ENCODE results near the gene PRSS53. TPM values are rescaled to one million over a fixed set of nuclear protein-coding genes. Genes with fewer than 3 reads are reported as not detected.

The PRSS53 gene
- total RNA-seq, 2 experiments from 2014 or later: 5.3 to 6.8 TPM

GRCh38 chr16:31052114-31052513, 36.6 kb downstream of the PRSS53 start:
- CTCF ChIA-PET: no interaction called here
- ATAC-seq: no peak

GRCh38 chr16:31050280-31051030, 38.3 kb downstream of the PRSS53 start:
- no peak for DNase-seq
- Mint-ChIP-seq H3K9me3 (ENCODE audit: insufficient read depth) (no peaks in the 10 kb centered on the region), H3K4me1 (ENCODE audit: low read depth) (peaks cover 12% of the 10 kb centered on the region), H3K36me3 (ENCODE audit: low read depth) (peaks cover 2% of the 10 kb centered on the region), H3K27ac (no peak overlapping the region), H3K4me3 (no peak overlapping the region), H3K27me3 (ENCODE audit: low read depth) (no peaks in the 10 kb centered on the region)
- ChIA-PET CTCF (interaction anchor here (0.9 to 1.0 kb wide), 2 partner anchors 9 to 66 kb away, joined by 3 read pairs; no protein-coding TSS in a partner anchor), POLR2A (interaction anchor here (0.7 to 0.9 kb wide), 2 partner anchors 22 to 92 kb away, joined by 3 to 6 read pairs; no protein-coding TSS in a partner anchor)
- no peak for ATAC-seq

More at GRCh38 chr16:31052114-31052513, 36.6 kb downstream of the PRSS53 start:
- DNase-seq: no peak
- POLR2A ChIA-PET: interaction anchor here (0.6 kb wide), 1 partner anchor 91 kb away, joined by 3 read pairs; no protein-coding TSS in a partner anchor
- Mint-ChIP-seq H3K9me3 (ENCODE audit: insufficient read depth) (no peaks in the 10 kb centered on the region), H3K4me1 (ENCODE audit: low read depth) (peaks cover 12% of the 10 kb centered on the region), H3K36me3 (ENCODE audit: low read depth) (peaks cover 7% of the 10 kb centered on the region), H3K27ac (no peak overlapping the region), H3K4me3 (no peak overlapping the region), H3K27me3 (ENCODE audit: low read depth) (no peaks in the 10 kb centered on the region)

GRCh38 chr16:31043898-31044481, 44.8 kb downstream of the PRSS53 start:
- Mint-ChIP-seq H3K9me3 (ENCODE audit: insufficient read depth) (no peaks in the 10 kb centered on the region), H3K27ac (no peak overlapping the region), H3K36me3 (ENCODE audit: low read depth) (peaks cover 17% of the 10 kb centered on the region), H3K4me3 (no peak overlapping the region), H3K27me3 (ENCODE audit: low read depth) (no peaks in the 10 kb centered on the region), H3K4me1 (ENCODE audit: low read depth) (no peaks in the 10 kb centered on the region)
- ChIA-PET POLR2A (interaction anchor here (1.1 kb wide), 1 partner anchor 11 kb away, joined by 3 read pairs; no protein-coding TSS in a partner anchor), CTCF (no interaction called here)
- no peak for DNase-seq
- ATAC-seq: no peak

- H3K27me3 Mint-ChIP-seq (ENCODE audit: low read depth): no peaks in the 10 kb centered on the region
- H3K4me3 Mint-ChIP-seq: no peak overlapping the region
- H3K9me3 Mint-ChIP-seq (ENCODE audit: insufficient read depth): no peaks in the 10 kb centered on the region
- H3K27ac Mint-ChIP-seq: no peak overlapping the region
- POLR2A ChIA-PET: no interaction called here
- peaks cover 18% of the 10 kb centered on the region for H3K36me3 Mint-ChIP-seq (ENCODE audit: low read depth)
- ATAC-seq (no peak), DNase-seq (no peak)
- CTCF ChIA-PET: no interaction called here
- H3K4me1 Mint-ChIP-seq (ENCODE audit: low read depth): no peaks in the 10 kb centered on the region
These were observed 45.4 kb downstream of the PRSS53 start for GRCh38 chr16:31043352-31043751.

- Mint-ChIP-seq H3K4me1 (ENCODE audit: low read depth) (no peaks in the 10 kb centered on the region), H3K27ac (no peak overlapping the region), H3K9me3 (ENCODE audit: insufficient read depth) (no peaks in the 10 kb centered on the region), H3K4me3 (no peak overlapping the region), H3K36me3 (ENCODE audit: low read depth) (peaks cover 18% of the 10 kb centered on the region), H3K27me3 (ENCODE audit: low read depth) (no peaks in the 10 kb centered on the region)
- no peak for ATAC-seq
- CTCF ChIA-PET: interaction anchor here (0.7 kb wide), 1 partner anchor 25 kb away, joined by 3 read pairs; no protein-coding TSS in a partner anchor
- POLR2A ChIA-PET: no interaction called here
- no peak for DNase-seq
These were observed 45.9 kb downstream of the PRSS53 start for GRCh38 chr16:31042866-31043265.

GRCh38 chr16:31038993-31039392, 49.8 kb downstream of the PRSS53 start:
- H3K36me3 Mint-ChIP-seq (ENCODE audit: low read depth): peaks cover 36% of the 10 kb centered on the region
- no peak overlapping the region for H3K4me3 Mint-ChIP-seq
- ATAC-seq (no peak), DNase-seq (no peak)
- no peaks in the 10 kb centered on the region for H3K9me3 Mint-ChIP-seq (ENCODE audit: insufficient read depth)
- peaks cover 11% of the 10 kb centered on the region for H3K4me1 Mint-ChIP-seq (ENCODE audit: low read depth)
- no peaks in the 10 kb centered on the region for H3K27me3 Mint-ChIP-seq (ENCODE audit: low read depth)
- H3K27ac Mint-ChIP-seq: no peak overlapping the region
- CTCF ChIA-PET: no interaction called here
- POLR2A ChIA-PET: no interaction called here

GRCh38 chr16:31036691-31037090, 52.1 kb downstream of the PRSS53 start:
- POLR2A ChIA-PET: no interaction called here
- H3K4me3 Mint-ChIP-seq: no peak overlapping the region

GRCh38 chr16:31033709-31034492, 54.8 kb downstream of the PRSS53 start:
- Mint-ChIP-seq H3K27ac (peak overlapping the region; percentile 94), H3K4me1 (ENCODE audit: low read depth) (peaks cover 26% of the 10 kb centered on the region), H3K36me3 (ENCODE audit: low read depth) (peaks cover 21% of the 10 kb centered on the region), H3K27me3 (ENCODE audit: low read depth) (no peaks in the 10 kb centered on the region), H3K9me3 (ENCODE audit: insufficient read depth) (no peaks in the 10 kb centered on the region), H3K4me3 (peak overlapping the region; percentile 96)
- ATAC-seq (peak; percentile 53), DNase-seq (peak; percentile 93)
- ChIA-PET CTCF (no interaction called here), POLR2A (interaction anchor here (1.1 to 1.7 kb wide), 3 partner anchors 40 to 84 kb away, joined by 3 to 6 read pairs (median 3); partner anchors contain the start of genes ZNF646 and ZNF668)

More at GRCh38 chr16:31036691-31037090, 52.1 kb downstream of the PRSS53 start:
- Mint-ChIP-seq H3K9me3 (ENCODE audit: insufficient read depth) (no peaks in the 10 kb centered on the region), H3K4me1 (ENCODE audit: low read depth) (peaks cover 25% of the 10 kb centered on the region), H3K27ac (peak overlapping the region; percentile 17), H3K27me3 (ENCODE audit: low read depth) (no peaks in the 10 kb centered on the region), H3K36me3 (ENCODE audit: low read depth) (peaks cover 31% of the 10 kb centered on the region)
- CTCF ChIA-PET: no interaction called here
- DNase-seq (no peak), ATAC-seq (no peak)

Other genes with a start within 250 kb of the PRSS53 start
- 10 to 100 TPM; 30.3 to 34.5 TPM for gene BCL7C, start 194.9 kb downstream of the PRSS53 start, total RNA-seq
- under 1 TPM; 0.23 to 0.34 TPM for gene CTF1, start 192.3 kb downstream of the PRSS53 start, total RNA-seq
- 10 to 100 TPM; 22.7 to 23.1 TPM for gene FBXL19, start 165.4 kb downstream of the PRSS53 start, total RNA-seq
- gene ORAI3, start 139.9 kb downstream of the PRSS53 start, total RNA-seq: 10 to 100 TPM; 21.4 to 23.1 TPM
- gene SETD1A, start 131.2 kb downstream of the PRSS53 start, total RNA-seq: 10 to 100 TPM; 25.6 to 28.4 TPM
- 1 to 10 TPM; 6.3 to 7.8 TPM for gene HSD3B7, start 103.7 kb downstream of the PRSS53 start, total RNA-seq
- gene STX1B, start 78.3 kb downstream of the PRSS53 start, total RNA-seq: 1 to 10 TPM; 1.7 to 2.2 TPM
- gene STX4, start 55.4 kb downstream of the PRSS53 start, total RNA-seq: 10 to 100 TPM; 46.4 to 53.5 TPM
- gene ZNF668, start 14.7 kb downstream of the PRSS53 start, total RNA-seq: 10 to 100 TPM; 20.8 to 22.2 TPM
- gene ZNF646, start 14.5 kb downstream of the PRSS53 start, total RNA-seq: 10 to 100 TPM; 26.0 to 30.3 TPM
- gene VKORC1, start 5.9 kb upstream of the PRSS53 start, total RNA-seq: 10 to 100 TPM; 71.6 to 78.8 TPM
- 10 to 100 TPM; 38.9 TPM for gene BCKDK, start 19.4 kb upstream of the PRSS53 start, total RNA-seq
- 10 to 100 TPM; 58.6 to 63.8 TPM for gene KAT8, start 28.7 kb upstream of the PRSS53 start, total RNA-seq
- not detected for gene PRSS8, start 46.8 kb upstream of the PRSS53 start, total RNA-seq
- 1 to 10 TPM in 1 of 2 experiments, under 1 TPM in 1; 0.95 to 1.3 TPM for gene PRSS36, start 61.1 kb upstream of the PRSS53 start, total RNA-seq
- 100 to 1,000 TPM; 536 to 569 TPM for gene FUS, start 91.2 kb upstream of the PRSS53 start, total RNA-seq
- 10 to 100 TPM; 97.7 to 99.5 TPM for gene PYCARD, start 113.8 kb upstream of the PRSS53 start, total RNA-seq
- not detected for gene TRIM72, start 125.2 kb upstream of the PRSS53 start, total RNA-seq
- not detected for gene PYDC1, start 128.2 kb upstream of the PRSS53 start, total RNA-seq
- gene ITGAM, start 171.0 kb upstream of the PRSS53 start, total RNA-seq: 10 to 100 TPM; 15.3 to 17.7 TPM

All from activated CD8-positive, alpha-beta T cell treated with anti-CD3 and anti-CD28 coated beads, Interleukin-2, amount 10 ng/mL, durations not matched to agents 7 days and 5 days (primary cell).